Loucy (cell line): ENCODE data around the gene MYO18A.

Source experiments
- CTCF ChIP-seq: fragments of 200-600 bp; sonication (generic); conservative IDR thresholded peaks from 2 replicates; pipeline ENCODE4 v1.5.1; 2014; ENCODE audit warnings: mild to moderate bottlenecking, antibody characterized with exemption, low read length
- EZH2phosphoT487 ChIP-seq: fragments of 200-600 bp; IDR thresholded peaks from 2 replicates; pipeline ENCODE4 v1.6.1; 2018; ENCODE audit warnings: antibody characterized with exemption, mild to moderate bottlenecking, moderate library complexity, borderline replicate concordance

GRCh38 chr17:29068818-29069217 lies 111.4 kb downstream of the MYO18A start:
- no peak for TF ChIP-seq CTCF
- no peak for TF ChIP-seq EZH2phosphoT487
